ENCODE data around the gene SMIM5.
A peak's percentile ranks its signal among the peaks of the same experiment; 100 is the strongest.

SMIM5 gene

DNA sequence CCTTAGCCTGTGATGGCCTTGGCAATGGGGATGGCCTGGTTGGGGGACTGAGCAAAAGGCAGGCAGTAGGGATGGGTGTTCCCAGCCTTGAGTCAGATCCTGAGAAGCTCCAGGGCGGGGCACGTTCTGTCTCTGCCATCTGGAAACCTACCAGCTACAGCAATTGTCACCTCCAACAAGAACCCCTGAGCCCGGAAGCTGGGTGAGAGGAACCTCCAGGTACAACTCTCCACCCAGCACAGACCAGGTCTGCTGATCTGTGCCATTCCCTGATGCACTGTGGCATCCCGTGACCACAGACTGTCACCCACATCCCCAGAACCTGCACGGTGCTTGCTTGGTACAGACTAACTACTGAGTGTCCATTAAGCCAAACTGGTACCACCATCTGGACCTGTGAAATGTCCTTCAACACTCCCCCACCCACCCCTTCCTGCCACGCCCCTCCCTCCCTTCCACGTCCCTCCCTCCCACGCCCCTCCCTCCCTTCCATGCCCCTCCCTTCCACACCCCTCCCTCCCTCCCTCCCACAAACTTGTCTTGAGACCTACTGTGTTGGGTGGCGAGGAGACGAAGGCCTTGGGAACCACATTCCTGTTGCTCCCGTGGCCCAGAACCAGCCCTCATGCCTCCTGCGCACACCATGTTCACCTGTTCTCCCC lies 29.1 kb upstream of the SMIM5 start:
- DNase-seq = no peak

DNA sequence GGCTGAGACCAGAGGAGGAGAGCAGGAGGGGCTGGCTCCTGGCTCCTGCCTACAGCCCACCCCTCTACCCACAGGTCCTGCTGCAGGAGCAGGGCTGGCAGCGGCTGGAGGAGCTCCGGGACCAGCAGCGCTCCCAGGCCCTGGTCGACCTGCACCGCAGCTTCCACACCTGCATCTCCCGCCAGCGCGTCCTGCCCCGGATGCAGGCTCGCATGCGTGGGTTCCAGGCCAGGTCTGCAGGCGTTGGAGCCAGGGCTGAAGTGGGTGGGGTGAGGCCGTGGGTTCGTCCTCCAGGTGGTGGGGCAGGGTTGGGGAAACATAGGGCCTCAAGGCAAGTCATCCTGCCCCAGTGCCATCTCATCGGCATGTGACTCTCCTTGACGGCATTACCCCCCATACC lies 27.4 kb upstream of the SMIM5 start:
- DNase-seq = no peak

DNA sequence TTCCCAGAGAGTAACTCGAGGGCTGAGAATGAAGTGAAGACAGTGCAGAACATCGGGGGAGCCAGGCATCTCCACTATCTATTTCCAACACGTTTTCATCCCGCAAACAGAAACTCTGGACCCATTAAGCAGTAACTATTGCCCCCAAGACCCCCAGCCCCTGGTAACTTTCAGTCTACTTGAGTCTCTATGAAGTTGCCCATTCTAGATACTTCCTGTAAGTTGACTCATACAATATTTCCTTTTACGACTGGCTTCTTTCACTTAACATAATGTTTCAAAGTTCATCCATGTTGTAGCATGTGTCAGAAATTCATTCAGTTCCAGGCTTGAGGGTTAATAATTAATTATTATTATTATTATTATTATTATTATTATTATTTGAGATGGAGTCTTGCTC lies 26.1 kb upstream of the SMIM5 start:
- DNase-seq = no peak

DNA sequence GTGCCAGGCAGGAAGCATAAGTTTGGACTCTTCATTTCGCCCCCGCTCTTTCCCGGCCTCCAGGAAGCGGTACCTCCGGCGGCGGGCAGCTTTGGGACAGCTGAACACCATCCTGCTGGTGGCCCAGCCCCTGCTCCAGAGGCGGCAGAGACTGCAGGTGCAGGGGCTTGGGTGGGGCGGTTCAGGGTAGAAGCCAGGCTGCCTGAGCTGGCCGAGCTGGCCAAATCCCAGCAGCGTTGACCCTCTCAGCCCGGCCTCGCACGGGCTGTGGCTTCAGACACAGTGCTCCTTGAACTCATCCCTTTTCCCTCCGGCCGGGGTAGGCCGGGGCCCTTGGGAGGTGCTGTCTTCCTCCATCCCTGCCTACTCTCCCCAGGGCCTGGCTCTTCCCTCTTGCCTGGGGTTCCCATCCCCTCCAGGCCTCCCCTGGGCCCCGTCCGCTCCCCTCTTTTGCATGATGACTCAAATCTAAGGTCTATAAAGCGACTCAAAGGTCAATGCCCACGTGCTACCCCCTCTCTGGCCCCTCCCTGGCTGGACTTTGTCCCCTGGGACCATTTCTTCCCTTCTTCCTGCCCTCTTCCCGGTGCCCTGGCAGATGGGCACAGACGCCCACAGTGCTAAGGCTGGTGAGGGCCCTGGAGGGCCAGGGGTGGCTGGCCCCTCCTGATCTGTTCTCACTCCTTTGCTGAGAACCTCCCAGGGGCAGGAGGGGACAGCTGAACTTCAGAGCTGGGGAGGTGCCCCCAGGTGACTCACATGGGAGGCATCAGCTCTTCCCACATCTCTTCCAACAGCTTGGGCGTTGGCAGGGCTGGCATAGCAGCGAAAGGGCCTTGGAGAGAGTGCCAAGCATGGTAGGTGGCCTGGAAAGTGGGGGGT lies 22.9 kb upstream of the SMIM5 start:
- no peak for DNase-seq

DNA sequence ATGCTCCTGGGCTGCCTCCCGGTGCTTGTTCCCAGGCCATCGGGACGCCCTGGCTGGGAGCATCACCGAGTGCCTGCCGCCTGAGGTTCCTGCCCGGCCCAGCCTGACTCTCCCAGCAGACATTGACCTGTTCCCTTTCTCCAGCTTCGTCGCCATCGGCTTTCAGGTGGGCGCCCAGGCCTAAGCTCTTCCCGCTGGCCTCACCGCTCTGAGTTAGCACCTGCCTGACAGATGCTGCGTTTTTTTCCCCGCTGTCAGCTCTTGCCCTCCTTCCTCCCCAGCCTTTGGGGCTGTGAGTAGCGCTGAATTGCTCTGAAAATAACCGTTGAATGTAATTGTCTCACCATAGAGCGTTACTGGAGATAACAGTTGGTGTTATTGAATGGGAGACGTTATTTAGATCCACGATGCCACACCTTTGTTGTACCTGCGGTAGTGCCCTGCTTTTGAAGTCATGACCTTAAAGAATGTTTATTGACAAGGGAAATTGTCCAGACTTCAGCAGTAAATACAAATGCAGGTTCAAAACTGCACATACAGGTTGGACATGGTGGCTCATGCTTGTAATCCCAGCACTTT lies 21.3 kb upstream of the SMIM5 start:
- DNase-seq = no peak

DNA sequence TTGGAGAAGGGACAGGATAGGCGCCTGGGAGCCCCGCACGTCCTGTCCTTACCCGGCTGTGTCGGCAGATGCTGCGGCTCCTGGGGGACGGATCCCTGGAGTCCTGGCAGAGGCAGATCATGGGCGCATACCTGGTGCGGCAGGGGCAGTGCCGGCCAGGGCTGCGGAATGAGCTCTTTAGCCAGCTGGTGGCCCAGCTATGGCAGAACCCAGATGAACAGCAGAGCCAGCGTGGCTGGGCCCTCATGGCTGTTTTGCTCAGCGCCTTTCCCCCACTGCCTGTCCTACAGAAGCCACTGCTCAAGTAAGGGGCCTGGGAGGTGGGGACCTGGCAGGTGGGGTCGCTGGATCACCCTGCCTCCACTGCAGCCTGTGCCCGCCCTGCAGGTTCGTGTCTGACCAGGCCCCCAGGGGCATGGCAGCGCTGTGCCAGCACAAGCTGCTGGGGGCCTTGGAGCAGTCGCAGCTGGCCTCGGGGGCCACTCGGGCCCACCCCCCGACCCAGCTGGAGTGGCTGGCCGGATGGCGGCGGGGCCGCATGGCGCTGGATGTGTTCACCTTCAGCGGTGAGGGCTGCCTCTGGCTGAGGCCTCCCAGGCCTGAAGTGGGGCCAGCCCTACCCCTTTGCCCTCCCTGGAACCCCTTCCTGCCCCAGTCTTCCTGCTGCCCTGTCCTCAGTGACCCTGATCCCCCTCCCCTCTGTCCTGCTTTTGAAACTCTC lies 20.2 kb upstream of the SMIM5 start:
- DNase-seq = no peak

DNA sequence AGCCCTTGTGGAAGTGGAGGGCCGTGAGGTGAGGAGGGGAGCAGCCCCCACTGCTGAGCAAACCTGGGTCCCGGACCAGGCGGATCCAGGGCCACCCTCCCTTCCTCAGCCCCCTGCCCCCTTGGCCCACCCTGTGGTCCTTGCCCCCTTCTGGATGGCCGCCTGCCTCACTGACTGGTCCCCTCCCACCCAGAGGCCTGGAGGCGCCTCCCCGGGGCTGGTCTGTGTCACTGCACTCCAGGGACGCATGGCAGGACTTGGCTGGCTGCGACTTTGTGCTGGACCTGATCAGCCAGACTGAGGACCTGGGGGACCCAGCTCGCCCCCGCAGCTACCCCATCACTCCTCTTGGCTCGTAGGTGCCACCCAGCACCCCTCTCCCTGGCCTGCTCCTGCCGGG lies 19.2 kb upstream of the SMIM5 start:
- no peak for DNase-seq

DNA sequence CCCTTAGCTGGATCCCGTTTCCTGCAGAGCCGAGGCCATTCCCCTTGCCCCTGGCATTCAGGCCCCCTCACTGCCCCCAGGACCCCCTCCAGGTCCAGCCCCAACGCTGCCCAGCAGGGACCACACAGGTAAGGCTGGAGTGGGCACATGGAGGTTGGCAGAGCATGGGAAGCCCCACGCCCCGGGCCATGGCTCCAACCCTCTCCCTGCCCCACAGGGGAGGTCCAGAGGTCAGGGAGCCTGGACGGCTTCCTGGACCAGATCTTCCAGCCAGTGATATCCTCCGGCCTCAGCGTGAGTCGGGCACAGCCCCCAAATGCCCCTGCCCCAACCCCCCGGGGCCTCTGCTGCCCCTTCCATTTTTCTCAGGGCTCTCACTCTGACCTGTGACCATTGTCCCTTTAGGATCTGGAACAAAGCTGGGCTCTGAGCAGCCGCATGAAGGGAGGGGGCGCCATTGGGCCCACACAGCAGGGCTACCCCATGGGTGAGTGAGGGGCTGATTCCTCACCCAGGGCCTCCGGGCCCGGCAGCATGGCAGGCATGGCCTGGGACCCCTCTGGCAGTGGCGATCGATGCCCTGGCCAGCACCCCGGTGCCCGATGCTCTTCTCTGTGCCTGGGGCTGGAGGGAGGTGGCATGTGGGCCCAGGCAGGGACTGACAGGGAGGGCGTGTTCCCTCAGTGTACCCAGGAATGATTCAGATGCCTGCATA lies 18.5 kb upstream of the SMIM5 start:
- no peak for DNase-seq

DNA sequence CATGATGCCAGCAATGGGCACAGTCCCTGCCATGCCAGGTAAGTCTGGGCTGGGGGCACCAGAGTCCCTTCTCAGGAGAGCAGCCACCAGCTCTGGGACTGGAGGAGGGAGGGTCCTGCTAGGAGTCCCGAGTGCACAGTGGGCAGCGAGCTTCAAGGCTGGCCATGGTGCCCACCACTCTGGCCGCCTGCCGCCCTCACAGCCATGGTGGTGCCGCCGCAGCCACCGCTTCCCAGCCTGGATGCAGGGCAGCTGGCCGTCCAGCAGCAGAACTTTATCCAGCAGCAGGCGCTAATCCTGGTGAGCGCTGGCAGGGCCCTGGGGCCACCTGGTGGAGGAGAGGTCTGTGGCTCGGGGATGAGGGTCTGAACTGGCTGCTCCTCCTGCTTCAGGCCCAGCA lies 17.9 kb upstream of the SMIM5 start:
- DNase-seq = no peak

DNA sequence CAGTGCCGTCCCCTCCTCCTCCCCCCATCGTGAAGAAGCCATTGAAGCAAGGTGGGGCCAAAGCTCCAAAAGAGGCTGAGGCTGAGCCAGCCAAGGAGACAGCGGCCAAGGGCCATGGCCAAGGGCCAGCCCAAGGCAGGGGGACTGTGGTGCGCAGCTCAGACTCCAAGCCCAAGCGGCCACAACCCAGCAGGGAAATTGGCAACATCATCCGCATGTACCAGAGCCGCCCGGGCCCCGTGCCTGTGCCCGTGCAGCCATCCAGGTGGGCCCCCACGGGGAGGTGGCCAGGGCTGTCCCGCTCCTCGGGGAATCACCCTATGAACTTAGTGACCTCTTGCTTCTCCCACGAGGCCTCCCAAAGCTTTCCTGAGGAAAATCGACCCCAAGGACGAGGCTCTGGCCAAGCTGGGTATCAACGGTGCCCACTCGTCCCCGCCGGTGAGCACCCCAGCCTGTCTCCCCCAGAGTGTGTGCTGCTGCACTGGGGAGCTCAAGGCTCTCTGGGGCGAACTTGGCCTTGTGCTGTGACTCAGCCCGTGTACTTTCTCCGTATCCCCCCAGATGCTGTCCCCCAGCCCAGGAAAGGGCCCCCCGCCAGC lies 16.6 kb upstream of the SMIM5 start:
- DNase-seq = no peak

DNA sequence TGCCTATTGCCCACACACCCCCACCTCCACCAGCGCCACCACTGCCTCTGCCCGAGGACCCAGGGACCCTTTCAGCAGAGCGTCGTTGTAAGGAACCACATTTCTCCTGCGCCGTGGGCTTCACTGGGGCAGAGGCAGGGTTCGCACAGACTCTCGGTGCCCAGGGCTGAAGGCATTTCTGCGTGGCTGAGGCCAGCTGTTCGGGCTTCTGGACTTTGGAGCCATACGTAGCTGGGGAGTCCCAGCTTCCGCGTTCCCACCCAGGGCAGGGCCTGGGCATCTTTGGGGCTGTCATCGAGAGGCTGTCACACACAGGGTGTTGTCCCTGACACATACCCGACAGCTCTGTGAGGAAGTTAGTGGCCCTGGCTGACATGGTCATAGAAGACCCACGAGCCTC lies 16.0 kb upstream of the SMIM5 start:
- no peak for DNase-seq

DNA sequence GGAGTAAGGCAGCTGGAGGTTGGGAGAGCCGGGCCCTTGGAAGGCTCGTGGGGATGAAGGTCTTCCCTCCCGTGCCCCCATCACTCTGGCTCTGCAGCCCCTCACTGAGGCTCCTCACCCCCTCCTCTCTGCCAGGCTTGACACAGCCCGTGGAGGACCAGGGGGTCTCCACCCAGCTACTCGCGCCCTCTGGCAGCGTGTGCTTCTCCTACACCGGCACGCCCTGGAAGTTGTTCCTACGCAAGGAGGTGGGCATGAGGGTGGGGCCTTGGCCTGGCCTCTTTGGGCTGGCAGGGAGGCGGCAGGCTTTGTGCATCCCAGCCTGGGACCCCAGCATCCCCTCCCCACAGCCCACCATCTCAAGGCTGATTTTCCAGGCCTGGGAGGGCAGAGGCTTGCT lies 15.6 kb upstream of the SMIM5 start:
- DNase-seq = no peak

DNA sequence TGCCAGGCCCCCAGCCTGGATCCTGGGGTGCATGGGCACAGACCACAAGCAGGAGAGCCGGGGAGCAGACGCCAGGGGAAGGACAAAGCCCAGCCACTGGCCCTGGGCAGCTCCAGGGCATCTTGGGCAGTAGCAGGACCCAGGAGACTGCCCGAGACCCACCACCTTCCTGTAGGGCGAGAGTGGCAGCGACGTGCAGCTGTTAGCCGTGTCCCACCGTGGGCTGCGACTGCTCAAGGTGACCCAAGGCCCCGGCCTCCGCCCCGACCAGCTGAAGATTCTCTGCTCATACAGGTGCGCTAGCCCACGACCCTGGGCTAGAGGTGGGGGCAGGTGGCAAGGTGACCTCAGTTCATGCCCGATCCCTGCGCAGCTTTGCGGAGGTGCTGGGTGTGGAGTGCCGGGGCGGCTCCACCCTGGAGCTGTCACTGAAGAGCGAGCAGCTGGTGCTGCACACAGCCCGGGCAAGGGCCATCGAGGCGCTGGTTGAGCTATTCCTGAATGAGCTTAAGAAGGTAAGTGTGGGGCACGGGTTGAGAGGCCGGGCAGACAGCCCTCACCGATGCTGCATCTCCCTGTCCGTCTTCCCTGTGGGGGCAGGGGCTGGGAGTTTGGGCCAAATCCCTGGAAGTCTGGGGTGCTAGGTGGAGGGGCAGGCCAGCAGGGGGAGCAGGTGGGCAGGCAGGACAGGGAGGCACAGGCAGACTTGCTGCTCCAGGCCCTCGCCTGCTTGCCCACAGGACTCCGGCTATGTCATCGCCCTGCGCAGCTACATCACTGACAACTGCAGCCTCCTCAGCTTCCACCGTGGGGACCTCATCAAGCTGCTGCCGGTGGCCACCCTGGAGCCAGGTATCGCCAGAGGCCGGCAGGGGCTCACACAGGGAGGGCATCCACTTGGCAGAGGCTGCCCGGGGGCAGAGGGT lies 13.5 kb upstream of the SMIM5 start:
- peak; percentile 24 to 30 for DNase-seq

DNA sequence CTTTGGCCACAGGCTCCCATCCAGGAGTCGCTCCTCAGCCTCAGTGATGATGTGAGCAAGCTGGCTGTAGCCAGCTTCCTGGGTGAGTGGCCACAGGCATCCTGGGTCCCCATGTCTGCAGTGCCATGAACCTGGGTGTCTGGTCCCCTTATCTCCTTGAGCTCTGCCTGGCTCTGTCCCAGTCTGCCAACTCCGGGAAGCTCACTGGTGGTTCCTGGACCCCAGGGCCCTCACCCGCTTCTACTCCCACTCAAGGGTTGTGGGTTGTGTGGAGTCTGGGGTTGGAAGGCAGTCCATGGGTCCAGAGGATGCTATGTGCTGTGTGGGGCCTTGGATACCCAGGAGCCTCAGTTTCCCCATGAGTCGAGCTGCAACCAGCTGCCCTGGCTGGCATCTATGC lies 11.7 kb upstream of the SMIM5 start:
- DNase-seq = no peak

DNA sequence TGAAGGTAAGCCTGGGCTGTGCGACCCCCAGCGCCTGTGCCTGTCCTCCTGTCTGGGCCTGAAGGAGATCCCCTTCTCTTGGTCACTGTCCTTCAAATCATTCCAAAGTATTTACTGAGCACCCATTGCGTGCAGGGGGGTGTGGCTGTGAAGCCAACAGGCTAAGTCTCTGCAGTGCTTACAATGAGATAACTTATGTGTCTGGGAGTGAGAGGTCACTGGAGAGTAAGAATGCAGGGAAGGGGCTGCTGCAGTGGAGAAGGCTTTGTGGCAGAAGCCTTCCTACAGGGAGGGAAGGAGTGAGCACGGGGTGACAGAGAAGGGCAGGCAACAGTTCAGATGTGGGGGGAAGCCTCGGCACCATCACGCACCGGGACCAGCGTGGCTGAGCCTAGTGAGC lies 11.2 kb upstream of the SMIM5 start:
- DNase-seq = no peak

DNA sequence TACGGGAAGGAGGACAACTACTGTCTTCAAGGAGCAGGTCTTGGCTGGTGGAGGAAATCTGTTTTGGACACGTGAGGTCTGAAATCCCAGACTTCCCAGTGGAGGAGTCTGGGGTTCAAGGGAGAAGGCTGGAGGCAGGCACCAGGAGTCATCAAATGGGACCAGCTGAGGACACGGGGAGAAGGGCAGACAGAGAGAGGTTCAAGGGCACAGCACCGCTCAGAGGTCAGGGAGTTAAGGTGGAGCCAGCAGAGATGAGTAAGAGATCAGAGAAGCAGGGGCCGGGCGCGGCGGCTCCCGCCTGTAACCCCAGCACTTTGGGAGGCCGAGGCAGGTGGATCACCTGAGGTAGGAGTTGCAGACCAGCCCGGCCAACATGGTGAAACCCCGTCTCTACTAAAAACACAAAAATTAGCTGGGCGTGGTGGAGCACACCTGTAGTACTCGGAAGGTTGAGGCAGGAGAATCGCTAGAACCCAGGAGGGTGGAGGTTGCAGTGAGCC lies 10.4 kb upstream of the SMIM5 start:
- no peak for DNase-seq

DNA sequence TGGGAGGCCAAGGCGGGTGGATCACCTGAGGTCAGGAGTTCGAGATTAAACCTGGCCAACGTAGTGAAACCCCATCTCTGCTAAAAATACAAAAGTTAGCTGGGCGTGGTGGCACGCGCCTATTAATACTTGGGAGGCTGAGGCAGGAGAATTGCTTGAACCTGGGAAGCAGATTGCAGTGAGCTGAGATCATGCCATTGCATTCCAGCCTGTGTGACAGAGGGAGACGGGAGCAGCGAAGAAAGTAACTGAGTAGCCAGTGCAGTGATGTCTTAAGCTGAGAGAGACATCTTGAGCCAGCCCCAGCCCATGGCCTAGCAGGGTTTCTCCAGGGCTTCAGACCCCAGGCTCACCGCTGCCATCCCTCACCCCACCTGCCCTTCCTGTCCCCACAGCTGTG lies 9.8 kb upstream of the SMIM5 start:
- DNase-seq = no peak

DNA sequence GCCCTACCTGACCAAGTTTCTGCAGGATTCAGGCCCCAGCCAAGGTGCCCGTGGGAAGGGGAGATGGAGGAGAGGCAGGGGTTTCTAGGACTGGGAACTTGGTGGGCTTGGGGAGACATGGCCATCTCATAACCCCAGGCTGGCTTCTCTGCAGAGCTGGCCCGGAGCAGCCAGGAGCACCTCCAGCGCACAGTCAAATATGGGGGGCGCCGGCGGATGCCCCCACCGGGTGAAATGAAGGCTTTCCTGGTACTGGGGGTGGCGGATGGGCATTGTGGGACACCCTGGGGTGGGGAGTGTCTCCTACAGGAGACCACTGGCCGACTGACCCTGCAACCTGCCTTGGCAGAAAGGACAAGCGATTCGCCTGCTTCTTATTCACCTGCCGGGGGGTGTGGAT lies 9.2 kb upstream of the SMIM5 start:
- DNase-seq = no peak

DNA sequence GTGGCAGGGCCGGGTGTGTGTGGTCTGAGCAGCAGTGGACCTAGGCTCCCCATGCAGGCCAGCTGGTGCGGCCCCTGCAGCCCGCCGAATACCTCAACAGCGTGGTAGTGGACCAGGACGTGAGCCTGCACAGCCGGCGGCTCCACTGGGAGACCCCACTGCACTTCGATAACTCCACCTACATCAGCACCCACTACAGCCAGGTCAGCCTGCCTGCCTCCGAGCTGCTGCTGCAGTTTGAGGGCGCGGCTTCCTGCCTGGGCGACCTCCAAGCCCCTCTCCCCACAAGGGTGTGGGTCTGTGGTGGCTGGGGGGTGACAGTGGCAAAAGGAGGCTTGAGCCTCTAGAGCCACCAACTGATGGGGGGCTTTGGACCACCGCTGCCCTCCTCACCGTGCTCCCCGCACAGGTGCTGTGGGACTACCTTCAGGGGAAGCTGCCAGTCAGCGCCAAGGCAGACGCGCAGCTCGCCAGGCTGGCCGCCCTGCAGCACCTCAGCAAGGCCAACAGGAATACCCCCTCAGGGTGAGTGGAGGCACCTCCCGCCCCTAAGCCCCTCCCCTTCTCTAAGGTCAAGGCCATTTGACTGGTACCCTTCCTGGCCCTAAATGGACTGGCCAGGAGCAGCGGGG lies 8.4 kb upstream of the SMIM5 start:
- DNase-seq = no peak

DNA sequence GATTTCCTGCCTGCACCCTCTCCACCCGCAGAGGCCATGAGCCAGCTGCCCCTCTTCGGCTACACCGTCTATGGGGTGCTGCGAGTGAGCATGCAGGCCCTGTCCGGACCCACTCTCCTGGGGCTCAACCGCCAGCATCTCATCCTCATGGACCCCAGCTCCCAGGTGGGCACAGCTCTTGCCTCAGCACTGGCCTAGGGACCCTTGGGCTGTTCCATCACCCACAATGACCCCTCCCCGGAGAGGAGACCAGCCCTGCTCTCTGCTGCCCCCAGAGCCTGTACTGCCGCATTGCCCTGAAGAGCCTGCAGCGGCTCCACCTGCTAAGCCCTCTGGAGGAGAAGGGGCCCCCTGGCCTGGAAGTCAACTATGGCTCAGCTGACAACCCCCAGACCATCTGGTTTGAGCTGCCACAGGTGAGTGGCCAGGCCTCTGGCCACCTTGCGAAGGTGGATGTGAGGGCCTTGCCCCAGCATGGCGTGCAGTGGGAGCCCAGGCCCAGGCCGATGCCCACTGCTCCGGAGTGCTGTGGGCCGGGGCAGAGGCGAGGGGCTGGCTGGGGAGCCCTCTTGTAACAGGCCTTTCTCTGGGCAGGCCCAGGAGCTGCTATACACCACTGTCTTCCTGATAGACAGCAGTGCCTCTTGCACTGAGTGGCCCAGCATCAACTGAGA lies 7.3 kb upstream of the SMIM5 start:
- peak; percentile 18 to 23 for DNase-seq
